PC-3 (cell line): ENCODE measurements around the gene ZNF750. TPM values are rescaled to one million over a fixed set of nuclear protein-coding genes. Genes with fewer than 3 reads are reported as not detected.

Experiments used
- ATAC-seq: fragments of 200-7000 bp; cut with Tn5 transposase; 2 replicates; pipeline ENCODE4 v1.9.1; 2020; ENCODE audit warnings: mild to moderate bottlenecking, moderate library complexity
- BruUV-seq: library from RNA; stranded (reverse); fragments of 400-500 nt; replicated peaks from 2 replicates; lab custom pipeline; 2021; lab: Mats Ljungman, UMichigan
- CTCF ChIA-PET: fragments of 300-600 bp; sonication (Branson Sonifier 250); formaldehyde crosslinking; loops from one replicate; lab custom pipeline; 2022; ENCODE audit warnings: antibody characterized with exemption; lab: Charles Lee
- POLR2A ChIA-PET: fragments of 300-600 bp; sonication (Branson Sonifier 250); formaldehyde crosslinking; loops from one replicate; lab custom pipeline; 2022; ENCODE audit warnings: antibody characterized with exemption; ENCODE audit not compliant: unreplicated experiment; lab: Charles Lee
- DNase-seq: peaks from one replicate; pipeline ENCODE4 v3.0.0-alpha.2; 2015
- H2AFZ ChIP-seq: fragments of 300-600 bp; sonication (generic); 2 replicates; pipeline ENCODE4 v1.6.0; 2016; ENCODE audit warnings: antibody characterized with exemption, low read length
- H3F3A ChIP-seq: fragments of 300-600 bp; sonication (generic); one replicate; pipeline ENCODE4 v1.6.0; 2017; ENCODE audit warnings: antibody characterized with exemption, low read length, control low read depth, mild to moderate bottlenecking; ENCODE audit not compliant: unreplicated experiment
- H3K27ac ChIP-seq: fragments of 300-600 bp; sonication (generic); 2 replicates; pipeline ENCODE4 v1.5.1; 2016; ENCODE audit warnings: mild to moderate bottlenecking, low read length
- H3K27me3 ChIP-seq: fragments of 300-600 bp; sonication (generic); 2 replicates; pipeline ENCODE4 v1.6.1; 2016; ENCODE audit warnings: low read length, mixed read lengths
- H3K36me3 ChIP-seq: fragments of 300-600 bp; sonication (generic); 2 replicates; pipeline ENCODE4 v1.6.1; 2016; ENCODE audit warnings: low read depth, mixed run types, low read length, mixed read lengths
- H3K4me1 ChIP-seq: fragments of 300-600 bp; sonication (generic); 2 replicates; pipeline ENCODE4 v1.5.1; 2016; ENCODE audit warnings: low read length; ENCODE audit not compliant: insufficient read depth
- H3K4me2 ChIP-seq: fragments of 300-600 bp; sonication (generic); 2 replicates; pipeline ENCODE4 v1.6.0; 2016; ENCODE audit warnings: low read length
- H3K4me3 ChIP-seq: fragments of 300-600 bp; sonication (generic); 2 replicates; pipeline ENCODE4 v1.5.1; 2016; ENCODE audit warnings: mild to moderate bottlenecking, low read length, mixed read lengths
- H3K79me2 ChIP-seq: fragments of 300-600 bp; sonication (generic); 2 replicates; pipeline ENCODE4 v1.6.1; 2017; ENCODE audit warnings: low read length, mixed read lengths
- H3K9ac ChIP-seq: fragments of 300-600 bp; sonication (generic); 2 replicates; pipeline ENCODE4 v1.6.0; 2016; ENCODE audit warnings: mild to moderate bottlenecking, low read length
- H3K9me2 ChIP-seq: fragments of 300-600 bp; sonication (generic); replicated peaks from 2 replicates; pipeline ENCODE4 v1.6.1; 2016; ENCODE audit warnings: mixed run types, low read length, mixed read lengths
- H3K9me3 ChIP-seq: fragments of 300-600 bp; sonication (generic); 2 replicates; pipeline ENCODE4 v1.6.1; 2016; ENCODE audit warnings: low read length, mixed read lengths
- H4K20me1 ChIP-seq: fragments of 300-600 bp; sonication (generic); 2 replicates; pipeline ENCODE4 v1.6.1; 2016; ENCODE audit warnings: low read length, mixed read lengths
- EZH2 ChIP-seq: fragments of 300-600 bp; sonication (generic); IDR thresholded peaks from one replicate; pipeline ENCODE4 v1.6.1; 2017; ENCODE audit warnings: antibody characterized with exemption, mild to moderate bottlenecking, low read length; ENCODE audit not compliant: unreplicated experiment
- EZH2phosphoT487 ChIP-seq: fragments of 300-600 bp; sonication (generic); IDR thresholded peaks from 2 replicates; pipeline ENCODE4 v1.6.1; 2018; ENCODE audit warnings: mild to moderate bottlenecking, antibody characterized with exemption, low read length, borderline replicate concordance
- intact Hi-C: fragments of 100-400 bp; cut with micrococcal nuclease; formaldehyde crosslinking; loops from 2 replicates; pipeline ENCODE4 v1.9.0; 2023
- total RNA-seq: library from RNA; depleted of rRNA; stranded (reverse); fragments of >200 nt; gene quantifications from 2 replicates; pipeline ENCODE4 v1.2.3, GENCODE V29; 2014
- TF ChIP-seq, protein P1 (sequence below): fragments of 300-600 bp; sonication (generic); conservative IDR thresholded peaks from 2 replicates; pipeline ENCODE4 v1.5.1; 2017; ENCODE audit warnings: antibody characterized with exemption, low read depth, mild to moderate bottlenecking, low read length

Gene ZNF750
- total RNA-seq, 1 experiment from 2014 or later: not detected

DNA sequence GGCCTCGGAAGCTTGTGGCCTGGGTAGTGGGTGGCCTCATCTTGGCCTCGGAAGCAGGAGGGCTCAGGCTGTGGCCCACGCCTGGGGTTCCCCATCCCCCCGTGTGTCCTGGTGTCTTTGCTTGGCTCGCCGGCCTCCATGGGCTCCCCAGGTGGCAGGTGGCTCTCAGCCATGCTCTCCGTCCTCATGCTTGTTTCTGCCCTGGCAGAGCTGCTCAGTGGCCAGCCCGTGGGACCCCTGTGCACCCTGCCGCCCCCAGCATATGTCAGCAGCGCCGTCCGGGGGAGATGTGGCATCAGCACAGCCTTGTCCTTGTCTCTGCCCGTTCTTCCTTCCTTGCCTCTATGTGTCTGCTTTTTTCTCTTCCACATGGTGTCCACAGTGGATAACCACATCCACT lies 49.4 kb downstream of the ZNF750 start:
- POLR2A ChIA-PET: interaction anchor here (0.5 kb wide), 1 partner anchor 529 kb away, joined by 3 read pairs; no protein-coding TSS in a partner anchor
- CTCF ChIA-PET: no interaction called here
- 0 out of 2 replicates have a peak overlapping the region, but pooled peaks have one; percentile 28 for H3K27ac ChIP-seq

GRCh38 chr17:82789806-82790205 lies 50.0 kb downstream of the ZNF750 start:
- no peak for TF ChIP-seq EZH2phosphoT487
- TF ChIP-seq EZH2: no peak
- TF ChIP-seq, protein P1, sequence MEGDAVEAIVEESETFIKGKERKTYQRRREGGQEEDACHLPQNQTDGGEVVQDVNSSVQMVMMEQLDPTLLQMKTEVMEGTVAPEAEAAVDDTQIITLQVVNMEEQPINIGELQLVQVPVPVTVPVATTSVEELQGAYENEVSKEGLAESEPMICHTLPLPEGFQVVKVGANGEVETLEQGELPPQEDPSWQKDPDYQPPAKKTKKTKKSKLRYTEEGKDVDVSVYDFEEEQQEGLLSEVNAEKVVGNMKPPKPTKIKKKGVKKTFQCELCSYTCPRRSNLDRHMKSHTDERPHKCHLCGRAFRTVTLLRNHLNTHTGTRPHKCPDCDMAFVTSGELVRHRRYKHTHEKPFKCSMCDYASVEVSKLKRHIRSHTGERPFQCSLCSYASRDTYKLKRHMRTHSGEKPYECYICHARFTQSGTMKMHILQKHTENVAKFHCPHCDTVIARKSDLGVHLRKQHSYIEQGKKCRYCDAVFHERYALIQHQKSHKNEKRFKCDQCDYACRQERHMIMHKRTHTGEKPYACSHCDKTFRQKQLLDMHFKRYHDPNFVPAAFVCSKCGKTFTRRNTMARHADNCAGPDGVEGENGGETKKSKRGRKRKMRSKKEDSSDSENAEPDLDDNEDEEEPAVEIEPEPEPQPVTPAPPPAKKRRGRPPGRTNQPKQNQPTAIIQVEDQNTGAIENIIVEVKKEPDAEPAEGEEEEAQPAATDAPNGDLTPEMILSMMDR: no peak
- intact Hi-C loops: no loop called here
- Histone ChIP-seq H3K4me1 (no peaks in the 10 kb centered on the region; the same call in 1 of the 2 replicates), H3K27me3 (no peaks in the 10 kb centered on the region), H3K9me2 (no peaks in the 10 kb centered on the region), H3K4me2 (no peak overlapping the region), H3K79me2 (0 out of 2 replicates have a peak, but pooled peaks cover 4% of the 10 kb centered on the region), H2AFZ (no peak overlapping the region), H4K20me1 (no peaks in the 10 kb centered on the region), H3K9me3 (no peaks in the 10 kb centered on the region), H3F3A (no peaks in the 10 kb centered on the region), H3K4me3 (no peak overlapping the region), H3K9ac (no peak overlapping the region), H3K36me3 (no peaks in the 10 kb centered on the region), H3K27ac (no peak overlapping the region)
- CTCF ChIA-PET: no interaction called here
- DNase-seq (no peak), ATAC-seq (no peak)
- no TSS peak for BruUV-seq
- POLR2A ChIA-PET: no interaction called here

More for the DNA sequence above, 49.4 kb downstream of the ZNF750 start:
- H3K4me3 ChIP-seq: no peak overlapping the region
- H3K27me3 ChIP-seq: no peaks in the 10 kb centered on the region
- intact Hi-C loops: no loop called here
- no peak for TF ChIP-seq EZH2phosphoT487
- TF ChIP-seq, protein P1: no peak
- no peak for TF ChIP-seq EZH2
- no peaks in the 10 kb centered on the region for H3K9me2 ChIP-seq
- ATAC-seq (no peak), DNase-seq (no peak)
- H4K20me1 ChIP-seq: no peaks in the 10 kb centered on the region
- no peak overlapping the region for H3K4me2 ChIP-seq
- H3F3A ChIP-seq: no peaks in the 10 kb centered on the region
- BruUV-seq: no TSS peak
- H3K79me2 ChIP-seq: 0 out of 2 replicates have a peak, but pooled peaks cover 4% of the 10 kb centered on the region
- H2AFZ ChIP-seq: no peak overlapping the region
- H3K9ac ChIP-seq: no peak overlapping the region
- H3K36me3 ChIP-seq: no peaks in the 10 kb centered on the region
- no peaks in the 10 kb centered on the region for H3K9me3 ChIP-seq
- H3K4me1 ChIP-seq: no peaks in the 10 kb centered on the region; the same call in 1 of the 2 replicates

DNA sequence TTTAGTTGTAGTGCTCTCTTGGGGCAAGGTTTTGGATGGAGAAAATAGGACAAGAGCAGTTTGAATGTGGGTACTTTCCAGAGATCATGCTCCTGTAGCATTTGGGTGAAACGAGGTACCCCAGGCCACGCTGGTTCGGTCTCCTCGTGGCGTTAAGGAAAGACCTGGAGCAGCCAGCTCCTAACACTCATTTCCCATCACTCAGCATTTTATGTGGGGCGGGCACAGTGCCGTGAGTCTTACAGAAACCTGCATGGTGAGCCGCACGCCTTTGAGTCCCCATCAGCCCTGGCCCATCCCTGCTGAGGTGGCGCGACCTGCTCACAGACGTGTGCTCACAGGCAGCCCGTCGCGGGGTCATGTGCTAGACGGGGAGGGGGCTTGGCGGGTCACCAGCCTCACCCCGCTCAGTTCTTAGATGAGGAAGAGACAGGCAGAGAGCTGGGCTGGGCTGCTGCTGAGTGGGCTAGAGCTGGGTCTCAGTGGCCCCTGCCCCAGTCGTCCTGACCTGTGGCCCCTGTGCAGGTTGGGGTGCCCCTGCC lies 50.7 kb downstream of the ZNF750 start:
- TF ChIP-seq EZH2: no peak
- TF ChIP-seq EZH2phosphoT487: no peak
- H3K27ac ChIP-seq: no peak overlapping the region
- H2AFZ ChIP-seq: no peak overlapping the region
- H4K20me1 ChIP-seq: no peaks in the 10 kb centered on the region
- no peaks in the 10 kb centered on the region for H3K27me3 ChIP-seq
- intact Hi-C loops: no loop called here
- no peak for DNase-seq
- H3K9me3 ChIP-seq: no peaks in the 10 kb centered on the region
- no peaks in the 10 kb centered on the region for H3K9me2 ChIP-seq
- no peak overlapping the region for H3K4me2 ChIP-seq
- ATAC-seq: no peak
- ChIA-PET CTCF (no interaction called here), POLR2A (no interaction called here)
- H3K4me3 ChIP-seq: no peak overlapping the region
- H3K36me3 ChIP-seq: no peaks in the 10 kb centered on the region
- no peaks in the 10 kb centered on the region for H3F3A ChIP-seq
- H3K79me2 ChIP-seq: 0 out of 2 replicates have a peak, but pooled peaks cover 4% of the 10 kb centered on the region
- no peaks in the 10 kb centered on the region; the same call in 1 of the 2 replicates for H3K4me1 ChIP-seq
- no TSS peak for BruUV-seq
- no peak overlapping the region for H3K9ac ChIP-seq
